Trophoblast cell (in vitro differentiated cells and primary cell): Measurements from ENCODE around the gene PRAF2.

Experiments
- DNase-seq, 2 donors: peaks; one replicate each; pipeline ENCODE4 v3.0.0-alpha.2; 2016
- H2AFZ ChIP-seq: 2 replicates; pipeline ENCODE4 v1.6.1; 2013; ENCODE audit warnings: low read length, moderate library complexity, mild to moderate bottlenecking; ENCODE audit not compliant: insufficient read depth, poor library complexity
- H2AK5ac ChIP-seq: 2 replicates; pipeline ENCODE4 v1.6.1; 2013; ENCODE audit warnings: mild to moderate bottlenecking, low read length
- H2BK120ac ChIP-seq: 2 replicates; pipeline ENCODE4 v1.6.1; 2013; ENCODE audit warnings: low read length, mild to moderate bottlenecking, moderate library complexity; ENCODE audit not compliant: insufficient read depth, poor library complexity
- H2BK12ac ChIP-seq: 2 replicates; pipeline ENCODE4 v1.6.1; 2013; ENCODE audit warnings: mild to moderate bottlenecking, low read length, moderate library complexity
- H2BK5ac ChIP-seq: 2 replicates; pipeline ENCODE4 v1.6.1; 2013; ENCODE audit warnings: low read length, low read depth, moderate library complexity, mild to moderate bottlenecking; ENCODE audit not compliant: poor library complexity
- H3K14ac ChIP-seq: 2 replicates; pipeline ENCODE4 v1.6.1; 2013; ENCODE audit warnings: mild to moderate bottlenecking, low read length
- H3K18ac ChIP-seq: 2 replicates; pipeline ENCODE4 v1.6.1; 2013; ENCODE audit warnings: mild to moderate bottlenecking, low read length
- H3K23ac ChIP-seq: 2 replicates; pipeline ENCODE4 v1.6.1; 2013; ENCODE audit warnings: low read length
- H3K27ac ChIP-seq: 2 replicates; pipeline ENCODE4 v1.5.1; 2013; ENCODE audit warnings: low read depth, mild to moderate bottlenecking, inconsistent platforms, low read length, moderate library complexity
- H3K27me3 ChIP-seq: 2 replicates; pipeline ENCODE4 v1.6.1; 2013; ENCODE audit warnings: inconsistent platforms, mild to moderate bottlenecking, low read length, moderate library complexity; ENCODE audit not compliant: insufficient read depth
- H3K36me3 ChIP-seq, 2 experiments: 1 replicate in 1 of 2; 2 replicates in 1 of 2; pipeline ENCODE4 v1.6.1; 2013; ENCODE audit warnings: low read length in 2 of 2, mild to moderate bottlenecking in 2 of 2, moderate library complexity in 1 of 2; ENCODE audit not compliant: insufficient read depth in 2 of 2, control insufficient read depth in 1 of 2
- H3K4ac ChIP-seq: 2 replicates; pipeline ENCODE4 v1.6.1; 2013; ENCODE audit warnings: low read depth, mild to moderate bottlenecking, low read length, moderate library complexity
- H3K4me1 ChIP-seq, 2 experiments: 1 replicate in 1 of 2; 2 replicates in 1 of 2; pipeline ENCODE4 v1.6.1; 2013; ENCODE audit warnings: low read length in 2 of 2, mild to moderate bottlenecking in 2 of 2, moderate library complexity in 1 of 2; ENCODE audit not compliant: insufficient read depth in 2 of 2, control insufficient read depth in 1 of 2
- H3K4me2 ChIP-seq: 2 replicates; pipeline ENCODE4 v1.6.1; 2013; ENCODE audit warnings: inconsistent platforms, mild to moderate bottlenecking, low read length, moderate library complexity
- H3K4me3 ChIP-seq: 2 replicates; pipeline ENCODE4 v1.5.1; 2013; ENCODE audit warnings: mild to moderate bottlenecking, low read depth, low read length, inconsistent platforms
- H3K79me1 ChIP-seq: one replicate; pipeline ENCODE4 v1.6.1; 2013; ENCODE audit warnings: low read length
- H3K79me2 ChIP-seq: 2 replicates; pipeline ENCODE4 v1.6.1; 2013; ENCODE audit warnings: low read length, mild to moderate bottlenecking; ENCODE audit not compliant: control insufficient read depth, insufficient read depth, poor library complexity
- H3K9ac ChIP-seq: 2 replicates; pipeline ENCODE4 v1.6.1; 2013; ENCODE audit warnings: mild to moderate bottlenecking, low read length
- H3K9me3 ChIP-seq: 2 replicates; pipeline ENCODE4 v1.6.1; 2013; ENCODE audit warnings: low read depth, mild to moderate bottlenecking, control low read depth, inconsistent platforms, low read length; ENCODE audit not compliant: insufficient read depth
- H4K12ac ChIP-seq: 2 replicates; pipeline ENCODE4 v1.6.1; 2013; ENCODE audit warnings: low read depth, mild to moderate bottlenecking, low read length, moderate library complexity
- H4K8ac ChIP-seq: 2 replicates; pipeline ENCODE4 v1.6.1; 2013; ENCODE audit warnings: low read depth, mild to moderate bottlenecking, low read length, moderate library complexity
- H4K91ac ChIP-seq: one replicate; pipeline ENCODE4 v1.6.1; 2013; ENCODE audit warnings: low read depth, mild to moderate bottlenecking, low read length, moderate library complexity
- WGBS: extraction: QIAGEN DNeasy Blood & Tissue Kit; methylation state at CpG from one replicate; pipeline ENCODE4 v1.1.7; 2013; ENCODE audit warnings: missing lambda C conversion rate; ENCODE audit not compliant: insufficient read length, insufficient coverage; ENCODE audit errors: extremely low coverage; 5-methylcytosine and 5-hydroxymethylcytosine counted together

PRAF2 gene

DNA sequence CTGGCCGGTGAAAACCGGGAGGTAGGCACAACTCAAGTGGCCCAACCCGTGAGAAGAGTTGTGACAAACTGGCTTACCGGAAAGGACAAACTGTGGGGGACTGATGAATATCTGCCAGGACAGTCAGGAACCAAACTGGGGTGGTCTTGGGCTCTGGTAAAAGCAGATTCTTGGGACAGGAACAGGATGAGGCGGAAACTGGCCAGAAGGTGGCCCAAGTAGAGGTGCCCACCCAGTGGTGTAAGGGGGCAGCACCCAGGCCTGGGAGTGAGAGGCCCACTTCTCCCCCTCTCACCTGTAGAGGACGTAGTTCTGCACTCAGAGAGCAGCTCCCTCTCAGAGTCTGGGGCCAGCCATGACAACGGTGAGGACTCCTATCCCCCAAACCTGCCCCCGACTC is 9.1 kb downstream of the PRAF2 start:
- H3K14ac ChIP-seq: no peak overlapping the region
- H3K27me3 ChIP-seq: no peaks in the 10 kb centered on the region
- H4K8ac ChIP-seq: no peak overlapping the region
- DNase-seq: no peak
- peaks cover under 1% of the 10 kb centered on the region for H3K79me1 ChIP-seq
- H3K36me3 ChIP-seq: peaks cover 64 to 69% of the 10 kb centered on the region in 2 experiments
- no peaks in the 10 kb centered on the region for H3K9me3 ChIP-seq
- no CpG with 5 or more reads among the region's 8 CpGs for WGBS
- peaks cover 1 to 4% of the 10 kb centered on the region in 2 experiments for H3K4me1 ChIP-seq
- H4K91ac ChIP-seq: no peak overlapping the region
- H3K18ac ChIP-seq: no peak overlapping the region
- no peak overlapping the region for H2BK5ac ChIP-seq
- H2BK120ac ChIP-seq: no peak overlapping the region
- H2AFZ ChIP-seq: no peak overlapping the region
- H3K27ac ChIP-seq: no peak overlapping the region
- H3K23ac ChIP-seq: no peak overlapping the region
- H3K9ac ChIP-seq: no peak overlapping the region
- no peak overlapping the region for H3K4ac ChIP-seq
- no peak overlapping the region for H2BK12ac ChIP-seq
- H3K4me2 ChIP-seq: no peak overlapping the region
- H3K79me2 ChIP-seq: no peaks in the 10 kb centered on the region
- H4K12ac ChIP-seq: no peak overlapping the region
- no peak overlapping the region for H3K4me3 ChIP-seq
- no peak overlapping the region for H2AK5ac ChIP-seq

DNA sequence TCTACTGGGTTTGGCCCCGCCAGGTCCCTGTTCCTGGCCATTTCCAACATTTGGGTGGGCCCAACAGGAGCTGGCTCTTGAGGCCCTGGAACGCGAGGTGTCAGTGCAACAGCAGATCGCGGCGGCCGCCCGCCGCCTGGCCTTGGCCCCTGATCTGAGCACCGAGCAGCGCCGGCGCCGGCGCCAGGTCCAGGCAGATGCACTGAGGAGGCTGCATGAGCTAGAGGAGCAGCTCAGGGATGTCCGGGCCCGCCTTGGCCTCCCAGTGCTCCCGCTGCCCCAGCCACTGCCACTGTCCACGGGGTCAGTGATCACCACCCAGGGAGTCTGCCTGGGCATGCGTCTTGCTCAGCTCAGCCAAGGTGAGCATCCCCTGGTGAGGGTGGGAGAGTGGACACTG is 9.5 kb downstream of the PRAF2 start:
- no peak overlapping the region for H2BK5ac ChIP-seq
- peaks cover 64 to 69% of the 10 kb centered on the region in 2 experiments for H3K36me3 ChIP-seq
- no peak overlapping the region for H2AFZ ChIP-seq
- H4K8ac ChIP-seq: no peak overlapping the region
- no peak overlapping the region for H4K12ac ChIP-seq
- no peaks in the 10 kb centered on the region for H3K27me3 ChIP-seq
- peaks cover 2% of the 10 kb centered on the region for H3K79me1 ChIP-seq
- no peak overlapping the region for H4K91ac ChIP-seq
- no CpG with 5 or more reads among the region's 20 CpGs for WGBS
- H3K4ac ChIP-seq: no peak overlapping the region
- H2BK120ac ChIP-seq: no peak overlapping the region
- DNase-seq: no peak
- no peak overlapping the region for H2BK12ac ChIP-seq
- no peak overlapping the region for H2AK5ac ChIP-seq
- H3K18ac ChIP-seq: no peak overlapping the region
- H3K23ac ChIP-seq: no peak overlapping the region
- no peak overlapping the region for H3K4me2 ChIP-seq
- no peak overlapping the region for H3K9ac ChIP-seq
- no peaks in the 10 kb centered on the region for H3K79me2 ChIP-seq
- peaks cover 2 to 4% of the 10 kb centered on the region in 2 experiments for H3K4me1 ChIP-seq
- H3K4me3 ChIP-seq: no peak overlapping the region
- H3K9me3 ChIP-seq: no peaks in the 10 kb centered on the region
- H3K14ac ChIP-seq: no peak overlapping the region
- no peak overlapping the region for H3K27ac ChIP-seq

DNA sequence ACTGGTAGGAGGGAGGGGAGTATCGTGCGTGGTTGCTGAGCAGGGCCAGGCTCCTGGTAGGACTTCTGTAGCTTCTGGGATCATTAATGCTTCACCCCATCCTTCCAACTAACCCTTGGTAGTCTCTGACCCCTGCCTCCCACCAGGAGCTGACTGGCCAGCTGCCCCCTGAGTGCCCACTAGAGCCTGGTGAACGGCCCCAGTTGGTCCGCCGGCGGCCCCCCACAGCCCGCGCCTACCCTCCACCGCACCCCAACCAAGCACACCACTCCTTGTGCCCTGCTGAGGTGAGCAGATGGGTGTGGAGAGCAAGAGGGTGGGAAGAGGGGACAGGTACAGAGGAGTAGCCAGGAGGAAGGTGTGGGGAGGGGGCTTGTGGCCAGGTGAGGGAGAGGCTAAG is 10.1 kb downstream of the PRAF2 start:
- Histone ChIP-seq H3K36me3 (peaks cover 61 to 65% of the 10 kb centered on the region in 2 experiments), H2AFZ (no peak overlapping the region), H3K23ac (no peak overlapping the region), H3K4me3 (no peak overlapping the region), H2AK5ac (no peak overlapping the region), H3K79me1 (peaks cover 4% of the 10 kb centered on the region), H4K12ac (no peak overlapping the region), H2BK120ac (no peak overlapping the region), H2BK12ac (no peak overlapping the region), H3K27ac (no peak overlapping the region), H3K18ac (no peak overlapping the region), H4K91ac (no peak overlapping the region), H3K4me2 (no peak overlapping the region), H3K14ac (no peak overlapping the region), H2BK5ac (no peak overlapping the region), H3K9ac (no peak overlapping the region), H4K8ac (no peak overlapping the region), H3K4ac (no peak overlapping the region), H3K4me1 (peaks cover 4% of the 10 kb centered on the region in 2 experiments), H3K79me2 (no peaks in the 10 kb centered on the region), H3K9me3 (no peaks in the 10 kb centered on the region), H3K27me3 (no peaks in the 10 kb centered on the region)
- no peak for DNase-seq
- WGBS: no CpG with 5 or more reads among the region's 9 CpGs

DNA sequence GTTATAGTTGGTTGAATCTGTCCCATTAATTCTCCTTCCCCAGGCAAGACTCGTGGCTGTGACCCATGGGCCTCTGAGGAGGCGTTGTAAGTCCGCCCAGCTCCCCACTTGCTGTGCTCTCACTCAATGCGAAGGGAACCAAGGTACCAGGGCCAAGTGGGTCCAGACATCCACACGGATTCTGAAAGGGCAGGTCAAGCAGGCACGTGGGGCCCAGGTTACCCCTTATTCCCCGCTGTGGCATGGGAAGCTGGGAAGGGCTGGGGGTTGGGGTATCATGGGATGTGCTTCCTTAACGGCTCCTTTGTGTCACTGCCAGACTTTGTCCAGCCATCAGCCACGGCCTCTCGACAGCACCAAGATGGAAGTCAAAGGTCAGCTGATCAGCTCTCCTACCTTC is 11.9 kb downstream of the PRAF2 start:
- H3K79me1 ChIP-seq: peaks cover 4% of the 10 kb centered on the region
- DNase-seq: no peak
- no peak overlapping the region for H2BK120ac ChIP-seq
- no peak overlapping the region for H2BK12ac ChIP-seq
- no peak overlapping the region for H3K4me2 ChIP-seq
- no peak overlapping the region for H4K12ac ChIP-seq
- H4K91ac ChIP-seq: no peak overlapping the region
- H3K27me3 ChIP-seq: no peaks in the 10 kb centered on the region
- no peak overlapping the region for H2BK5ac ChIP-seq
- no peak overlapping the region for H3K14ac ChIP-seq
- H3K9ac ChIP-seq: no peak overlapping the region
- no peak overlapping the region for H3K27ac ChIP-seq
- H2AFZ ChIP-seq: no peak overlapping the region
- H3K9me3 ChIP-seq: no peaks in the 10 kb centered on the region
- peaks cover 46 to 54% of the 10 kb centered on the region in 2 experiments for H3K36me3 ChIP-seq
- no peak overlapping the region for H3K4ac ChIP-seq
- no peak overlapping the region for H3K4me3 ChIP-seq
- H3K23ac ChIP-seq: no peak overlapping the region
- H3K79me2 ChIP-seq: no peaks in the 10 kb centered on the region
- H2AK5ac ChIP-seq: no peak overlapping the region
- WGBS: no CpG with 5 or more reads among the region's 10 CpGs
- H3K18ac ChIP-seq: peak overlapping the region; percentile 33
- peaks cover 4 to 8% of the 10 kb centered on the region in 2 experiments for H3K4me1 ChIP-seq
- H4K8ac ChIP-seq: no peak overlapping the region
